Mesendoderm (in vitro differentiated cells): ENCODE measurements around the gene MVB12B.

Source experiments
- DNase-seq: peaks from one replicate; pipeline ENCODE4 v3.0.0; 2013
- H2AK5ac ChIP-seq: 2 replicates; pipeline ENCODE4 v1.6.1; 2013; ENCODE audit warnings: low read length, inconsistent platforms
- H2BK120ac ChIP-seq: 2 replicates; pipeline ENCODE4 v1.6.1; 2013; ENCODE audit warnings: low read depth, mild to moderate bottlenecking, low read length, moderate library complexity, mixed read lengths
- H2BK15ac ChIP-seq: replicated peaks from 2 replicates; pipeline ENCODE4 v1.6.1; 2013; ENCODE audit warnings: low read depth, mild to moderate bottlenecking, moderate library complexity
- H2BK5ac ChIP-seq: 2 replicates; pipeline ENCODE4 v1.6.1; 2013; ENCODE audit warnings: low read length, inconsistent platforms
- H3K18ac ChIP-seq: 2 replicates; pipeline ENCODE4 v1.6.1; 2013; ENCODE audit warnings: mild to moderate bottlenecking, low read length, mixed read lengths
- H3K23ac ChIP-seq: one replicate; pipeline ENCODE4 v1.6.1; 2013; ENCODE audit warnings: low read length
- H3K27ac ChIP-seq: 2 replicates; pipeline ENCODE4 v1.5.1; 2013; ENCODE audit warnings: low read depth, mild to moderate bottlenecking, inconsistent platforms, low read length, moderate library complexity
- H3K27me3 ChIP-seq: 2 replicates; pipeline ENCODE4 v1.6.1; 2013; ENCODE audit warnings: low read length, control low read depth, mild to moderate bottlenecking, inconsistent platforms; ENCODE audit not compliant: insufficient read depth, poor library complexity
- H3K36me3 ChIP-seq: 2 replicates; pipeline ENCODE4 v1.6.1; 2013; ENCODE audit warnings: low read length, inconsistent platforms; ENCODE audit not compliant: control insufficient read depth, insufficient read depth
- H3K4ac ChIP-seq: one replicate; pipeline ENCODE4 v1.6.1; 2013; ENCODE audit warnings: low read depth, mild to moderate bottlenecking, low read length, moderate library complexity
- H3K4me1 ChIP-seq: 2 replicates; pipeline ENCODE4 v1.6.1; 2013; ENCODE audit warnings: low read depth, low read length, inconsistent platforms; ENCODE audit not compliant: control insufficient read depth
- H3K4me2 ChIP-seq: 2 replicates; pipeline ENCODE4 v1.6.1; 2013; ENCODE audit warnings: low read length
- H3K4me3 ChIP-seq: 2 replicates; pipeline ENCODE4 v1.5.1; 2013; ENCODE audit warnings: mild to moderate bottlenecking, low read length
- H3K56ac ChIP-seq: one replicate; pipeline ENCODE4 v1.6.1; 2013; ENCODE audit warnings: low read length
- H3K79me1 ChIP-seq: 2 replicates; pipeline ENCODE4 v1.6.1; 2013; ENCODE audit warnings: low read length, inconsistent platforms
- H3K79me2 ChIP-seq: 2 replicates; pipeline ENCODE4 v1.6.1; 2013; ENCODE audit warnings: mild to moderate bottlenecking, low read length; ENCODE audit not compliant: control insufficient read depth, insufficient read depth
- H3K9ac ChIP-seq: 2 replicates; pipeline ENCODE4 v1.6.1; 2013; ENCODE audit warnings: low read length, inconsistent platforms
- H4K5ac ChIP-seq: one replicate; pipeline ENCODE4 v1.6.1; 2013; ENCODE audit warnings: low read length
- H4K8ac ChIP-seq: one replicate; pipeline ENCODE4 v1.6.1; 2013; ENCODE audit warnings: low read depth, mild to moderate bottlenecking, control low read depth, low read length, moderate library complexity
- WGBS: extraction: QIAGEN DNeasy Blood & Tissue Kit; methylation state at CpG from one replicate; pipeline ENCODE4 v1.1.7; 2013; ENCODE audit warnings: low lambda C conversion rate, missing lambda C conversion rate; ENCODE audit not compliant: insufficient coverage; ENCODE audit errors: extremely low coverage; 5-methylcytosine and 5-hydroxymethylcytosine counted together

Gene MVB12B

GRCh38 chr9:126295516-126295915 lies 31.1 kb upstream of the MVB12B start:
- no peak overlapping the region for H3K27ac ChIP-seq
- no peak overlapping the region for H2BK15ac ChIP-seq
- H2BK5ac ChIP-seq: no peak overlapping the region
- no peaks in the 10 kb centered on the region for H3K36me3 ChIP-seq
- H3K4me1 ChIP-seq: no peaks in the 10 kb centered on the region
- H3K4me2 ChIP-seq: no peak overlapping the region
- DNase-seq: no peak
- H3K18ac ChIP-seq: no peak overlapping the region
- H3K4me3 ChIP-seq: no peak overlapping the region
- H2AK5ac ChIP-seq: no peak overlapping the region
- no peaks in the 10 kb centered on the region for H3K79me1 ChIP-seq
- no peaks in the 10 kb centered on the region for H3K27me3 ChIP-seq
- H3K9ac ChIP-seq: no peak overlapping the region
- no peak overlapping the region for H4K8ac ChIP-seq
- no peak overlapping the region for H2BK120ac ChIP-seq
- no peaks in the 10 kb centered on the region for H3K79me2 ChIP-seq
- H3K4ac ChIP-seq: no peak overlapping the region
- no peak overlapping the region for H3K23ac ChIP-seq
- no peak overlapping the region for H4K5ac ChIP-seq
- WGBS: no CpG with 5 or more reads among the region's 1 CpG
- H3K56ac ChIP-seq: no peak overlapping the region

GRCh38 chr9:126295936-126296600 lies 30.6 kb upstream of the MVB12B start:
- no peak overlapping the region for H2AK5ac ChIP-seq
- H3K56ac ChIP-seq: no peak overlapping the region
- H3K4me3 ChIP-seq: no peak overlapping the region
- no peaks in the 10 kb centered on the region for H3K27me3 ChIP-seq
- H3K9ac ChIP-seq: no peak overlapping the region
- H3K23ac ChIP-seq: no peak overlapping the region
- WGBS: no CpG with 5 or more reads among the region's 17 CpGs
- no peak overlapping the region for H2BK120ac ChIP-seq
- H3K4me2 ChIP-seq: no peak overlapping the region
- H3K79me2 ChIP-seq: no peaks in the 10 kb centered on the region
- H3K4me1 ChIP-seq: no peaks in the 10 kb centered on the region
- H4K5ac ChIP-seq: no peak overlapping the region
- no peak overlapping the region for H2BK15ac ChIP-seq
- no peak overlapping the region for H3K4ac ChIP-seq
- H2BK5ac ChIP-seq: no peak overlapping the region
- no peak for DNase-seq
- no peak overlapping the region for H3K18ac ChIP-seq
- H3K79me1 ChIP-seq: no peaks in the 10 kb centered on the region
- no peaks in the 10 kb centered on the region for H3K36me3 ChIP-seq
- H4K8ac ChIP-seq: no peak overlapping the region
- no peak overlapping the region for H3K27ac ChIP-seq

GRCh38 chr9:126296687-126297086 lies 29.9 kb upstream of the MVB12B start:
- Histone ChIP-seq H3K18ac (no peak overlapping the region), H4K8ac (no peak overlapping the region), H3K79me2 (no peaks in the 10 kb centered on the region), H3K4me3 (no peak overlapping the region), H3K79me1 (no peaks in the 10 kb centered on the region), H3K56ac (no peak overlapping the region), H3K27ac (no peak overlapping the region), H2AK5ac (no peak overlapping the region), H3K4ac (no peak overlapping the region), H4K5ac (no peak overlapping the region), H2BK5ac (no peak overlapping the region), H3K23ac (no peak overlapping the region), H3K27me3 (no peaks in the 10 kb centered on the region), H3K4me1 (no peaks in the 10 kb centered on the region), H3K4me2 (no peak overlapping the region), H3K36me3 (no peaks in the 10 kb centered on the region), H2BK120ac (no peak overlapping the region), H2BK15ac (no peak overlapping the region), H3K9ac (no peak overlapping the region)
- no CpG with 5 or more reads among the region's 6 CpGs for WGBS
- DNase-seq: no peak

GRCh38 chr9:126297661-126298060 lies 29.0 kb upstream of the MVB12B start:
- Histone ChIP-seq H2BK5ac (no peak overlapping the region), H3K27me3 (no peaks in the 10 kb centered on the region), H3K79me2 (no peaks in the 10 kb centered on the region), H3K56ac (no peak overlapping the region), H3K23ac (no peak overlapping the region), H3K79me1 (no peaks in the 10 kb centered on the region), H3K9ac (no peak overlapping the region), H2BK120ac (no peak overlapping the region), H3K4me1 (no peaks in the 10 kb centered on the region), H4K8ac (no peak overlapping the region), H3K36me3 (no peaks in the 10 kb centered on the region), H2BK15ac (no peak overlapping the region), H2AK5ac (no peak overlapping the region), H4K5ac (no peak overlapping the region), H3K18ac (no peak overlapping the region), H3K4me3 (no peak overlapping the region), H3K27ac (no peak overlapping the region), H3K4ac (no peak overlapping the region), H3K4me2 (no peak overlapping the region)
- DNase-seq: no peak
- WGBS: no CpG with 5 or more reads among the region's 7 CpGs

- H3K23ac ChIP-seq: no peak overlapping the region
- H3K4me1 ChIP-seq: no peaks in the 10 kb centered on the region
- no peak overlapping the region for H4K5ac ChIP-seq
- no peak overlapping the region for H3K4me2 ChIP-seq
- H3K4me3 ChIP-seq: no peak overlapping the region
- H3K4ac ChIP-seq: no peak overlapping the region
- no CpG with 5 or more reads among the region's 27 CpGs for WGBS
- H2BK120ac ChIP-seq: no peak overlapping the region
- no peaks in the 10 kb centered on the region for H3K27me3 ChIP-seq
- H3K27ac ChIP-seq: no peak overlapping the region
- H4K8ac ChIP-seq: no peak overlapping the region
- no peaks in the 10 kb centered on the region for H3K36me3 ChIP-seq
- H3K18ac ChIP-seq: no peak overlapping the region
- no peak for DNase-seq
- H2BK15ac ChIP-seq: no peak overlapping the region
- no peaks in the 10 kb centered on the region for H3K79me1 ChIP-seq
- H2AK5ac ChIP-seq: no peak overlapping the region
- H3K9ac ChIP-seq: no peak overlapping the region
- no peak overlapping the region for H2BK5ac ChIP-seq
- H3K56ac ChIP-seq: no peak overlapping the region
- H3K79me2 ChIP-seq: no peaks in the 10 kb centered on the region
These were observed 28.4 kb upstream of the MVB12B start for GRCh38 chr9:126298063-126298801.
